B cell (primary cell): ENCODE results near the gene AADAC.

Experiments used
- EZH2 ChIP-seq: IDR thresholded peaks from 2 replicates; pipeline ENCODE4 v1.6.1; 2012; ENCODE audit warnings: borderline replicate concordance, low read depth, mild to moderate bottlenecking, moderate library complexity, low read length; ENCODE audit not compliant: insufficient read depth, poor library complexity, severe bottlenecking
- TF ChIP-seq, protein P1 (sequence below): fragments of 200-600 bp; IDR thresholded peaks from one replicate; pipeline ENCODE4 v1.8.0; 2022; ENCODE audit warnings: antibody characterized with exemption, mild to moderate bottlenecking

DNA sequence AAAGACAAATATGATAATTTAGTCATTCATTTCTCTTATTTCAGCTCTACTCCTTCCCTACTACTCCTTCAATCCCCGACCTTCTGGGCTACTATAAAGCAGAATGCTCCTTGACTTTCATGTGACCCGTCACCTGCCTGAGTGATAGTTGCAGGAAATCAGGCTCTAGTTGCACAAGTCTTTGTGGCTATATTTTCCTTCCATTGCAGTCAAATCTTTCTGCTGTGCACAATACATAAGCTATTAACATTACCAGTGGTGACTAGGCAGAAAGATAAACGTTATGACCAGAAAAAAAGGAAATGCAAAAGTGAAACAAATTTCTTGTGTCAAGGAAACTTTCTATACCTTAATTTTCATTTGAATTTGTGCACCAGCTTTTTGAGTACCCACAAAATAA is 61.8 kb downstream of the AADAC start:
- TF ChIP-seq, protein P1, sequence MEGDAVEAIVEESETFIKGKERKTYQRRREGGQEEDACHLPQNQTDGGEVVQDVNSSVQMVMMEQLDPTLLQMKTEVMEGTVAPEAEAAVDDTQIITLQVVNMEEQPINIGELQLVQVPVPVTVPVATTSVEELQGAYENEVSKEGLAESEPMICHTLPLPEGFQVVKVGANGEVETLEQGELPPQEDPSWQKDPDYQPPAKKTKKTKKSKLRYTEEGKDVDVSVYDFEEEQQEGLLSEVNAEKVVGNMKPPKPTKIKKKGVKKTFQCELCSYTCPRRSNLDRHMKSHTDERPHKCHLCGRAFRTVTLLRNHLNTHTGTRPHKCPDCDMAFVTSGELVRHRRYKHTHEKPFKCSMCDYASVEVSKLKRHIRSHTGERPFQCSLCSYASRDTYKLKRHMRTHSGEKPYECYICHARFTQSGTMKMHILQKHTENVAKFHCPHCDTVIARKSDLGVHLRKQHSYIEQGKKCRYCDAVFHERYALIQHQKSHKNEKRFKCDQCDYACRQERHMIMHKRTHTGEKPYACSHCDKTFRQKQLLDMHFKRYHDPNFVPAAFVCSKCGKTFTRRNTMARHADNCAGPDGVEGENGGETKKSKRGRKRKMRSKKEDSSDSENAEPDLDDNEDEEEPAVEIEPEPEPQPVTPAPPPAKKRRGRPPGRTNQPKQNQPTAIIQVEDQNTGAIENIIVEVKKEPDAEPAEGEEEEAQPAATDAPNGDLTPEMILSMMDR: no peak
- no peak for TF ChIP-seq EZH2
